Upper lobe of left lung (tissue), 4 donors: Measurements from ENCODE around the gene CDR2.

ENCODE experiments used
- EP300 ChIP-seq, 4 donors: sonication (generic); formaldehyde crosslinking; IDR thresholded peaks; one replicate each; pipeline ENCODE4 v1.5.1; 2017; ENCODE audit warnings: antibody characterized with exemption in 4 of 4, control low read depth in 2 of 4
- POLR2A ChIP-seq, 4 donors: fragments of 450-650 bp; IDR thresholded peaks; one replicate each; pipeline ENCODE4 v1.5.1; 2016 to 2017; ENCODE audit warnings: antibody characterized with exemption in 4 of 4, mild to moderate bottlenecking in 2 of 4
- TF ChIP-seq, protein P1 (sequence below), 6 experiments: fragments of 450-650 bp in 4 of 6; fragments of 200-600 bp in 2 of 6; sonication (generic) in 2 of 6; IDR thresholded peaks; one replicate each; pipeline ENCODE4 v1.5.1; 2016 to 2019; ENCODE audit warnings: antibody characterized with exemption in 6 of 6

- TF ChIP-seq, protein P1, sequence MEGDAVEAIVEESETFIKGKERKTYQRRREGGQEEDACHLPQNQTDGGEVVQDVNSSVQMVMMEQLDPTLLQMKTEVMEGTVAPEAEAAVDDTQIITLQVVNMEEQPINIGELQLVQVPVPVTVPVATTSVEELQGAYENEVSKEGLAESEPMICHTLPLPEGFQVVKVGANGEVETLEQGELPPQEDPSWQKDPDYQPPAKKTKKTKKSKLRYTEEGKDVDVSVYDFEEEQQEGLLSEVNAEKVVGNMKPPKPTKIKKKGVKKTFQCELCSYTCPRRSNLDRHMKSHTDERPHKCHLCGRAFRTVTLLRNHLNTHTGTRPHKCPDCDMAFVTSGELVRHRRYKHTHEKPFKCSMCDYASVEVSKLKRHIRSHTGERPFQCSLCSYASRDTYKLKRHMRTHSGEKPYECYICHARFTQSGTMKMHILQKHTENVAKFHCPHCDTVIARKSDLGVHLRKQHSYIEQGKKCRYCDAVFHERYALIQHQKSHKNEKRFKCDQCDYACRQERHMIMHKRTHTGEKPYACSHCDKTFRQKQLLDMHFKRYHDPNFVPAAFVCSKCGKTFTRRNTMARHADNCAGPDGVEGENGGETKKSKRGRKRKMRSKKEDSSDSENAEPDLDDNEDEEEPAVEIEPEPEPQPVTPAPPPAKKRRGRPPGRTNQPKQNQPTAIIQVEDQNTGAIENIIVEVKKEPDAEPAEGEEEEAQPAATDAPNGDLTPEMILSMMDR (IDR thresholded peaks at IDR 0.05), result no peak
- TF ChIP-seq POLR2A (IDR thresholded peaks at IDR 0.05) (no peak), EP300 (IDR thresholded peaks at IDR 0.05) (no peak)
Observed at GRCh38 chr16:22413819-22414218, 39.4 kb upstream of the CDR2 start.
